ENCODE data around the gene BCL2L12. TPM values are rescaled to one million over a fixed set of nuclear protein-coding genes. Genes with fewer than 3 reads are reported as not detected.

Gene BCL2L12
- total RNA-seq, 4 donors from 2014 or later, result 4.7 to 8.1 (median 7.2) TPM

GRCh38 chr19:49683814-49684250 lies 18.1 kb downstream of the BCL2L12 start:
- H3K36me3 ChIP-seq, result peaks cover 42 to 60% of the 10 kb centered on the region in 2 donors
- no peak for DNase-seq
- H3K27me3 ChIP-seq, result no peaks in the 10 kb centered on the region
- intact Hi-C loops (cut with DNase I), result no loop called here
- no peak for TF ChIP-seq POLR2A (IDR thresholded peaks at IDR 0.05)
- TF ChIP-seq, protein P1, sequence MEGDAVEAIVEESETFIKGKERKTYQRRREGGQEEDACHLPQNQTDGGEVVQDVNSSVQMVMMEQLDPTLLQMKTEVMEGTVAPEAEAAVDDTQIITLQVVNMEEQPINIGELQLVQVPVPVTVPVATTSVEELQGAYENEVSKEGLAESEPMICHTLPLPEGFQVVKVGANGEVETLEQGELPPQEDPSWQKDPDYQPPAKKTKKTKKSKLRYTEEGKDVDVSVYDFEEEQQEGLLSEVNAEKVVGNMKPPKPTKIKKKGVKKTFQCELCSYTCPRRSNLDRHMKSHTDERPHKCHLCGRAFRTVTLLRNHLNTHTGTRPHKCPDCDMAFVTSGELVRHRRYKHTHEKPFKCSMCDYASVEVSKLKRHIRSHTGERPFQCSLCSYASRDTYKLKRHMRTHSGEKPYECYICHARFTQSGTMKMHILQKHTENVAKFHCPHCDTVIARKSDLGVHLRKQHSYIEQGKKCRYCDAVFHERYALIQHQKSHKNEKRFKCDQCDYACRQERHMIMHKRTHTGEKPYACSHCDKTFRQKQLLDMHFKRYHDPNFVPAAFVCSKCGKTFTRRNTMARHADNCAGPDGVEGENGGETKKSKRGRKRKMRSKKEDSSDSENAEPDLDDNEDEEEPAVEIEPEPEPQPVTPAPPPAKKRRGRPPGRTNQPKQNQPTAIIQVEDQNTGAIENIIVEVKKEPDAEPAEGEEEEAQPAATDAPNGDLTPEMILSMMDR (IDR thresholded peaks at IDR 0.05), result no peak
- no peak overlapping the region for H3K27ac ChIP-seq
- no peak overlapping the region for H3K4me3 ChIP-seq (replicated peaks in 1 of 3)
- no peaks in the 10 kb centered on the region for H3K9me3 ChIP-seq
- peaks cover 0 to 13% of the 10 kb centered on the region in 2 donors for H3K4me1 ChIP-seq
- WGBS, 2 donors, result 87 to 92% methylated on average over 13 to 18 of the region's 18 CpGs

- no peak for TF ChIP-seq POLR2A (IDR thresholded peaks at IDR 0.05)
- TF ChIP-seq, protein P1 (IDR thresholded peaks at IDR 0.05), result no peak
- Histone ChIP-seq H3K4me3 (replicated peaks in 1 of 3) (no peak overlapping the region), H3K36me3 (peaks cover 42 to 60% of the 10 kb centered on the region in 2 donors)
Observed at GRCh38 chr19:49684251-49684982, 18.7 kb downstream of the BCL2L12 start.

DNA sequence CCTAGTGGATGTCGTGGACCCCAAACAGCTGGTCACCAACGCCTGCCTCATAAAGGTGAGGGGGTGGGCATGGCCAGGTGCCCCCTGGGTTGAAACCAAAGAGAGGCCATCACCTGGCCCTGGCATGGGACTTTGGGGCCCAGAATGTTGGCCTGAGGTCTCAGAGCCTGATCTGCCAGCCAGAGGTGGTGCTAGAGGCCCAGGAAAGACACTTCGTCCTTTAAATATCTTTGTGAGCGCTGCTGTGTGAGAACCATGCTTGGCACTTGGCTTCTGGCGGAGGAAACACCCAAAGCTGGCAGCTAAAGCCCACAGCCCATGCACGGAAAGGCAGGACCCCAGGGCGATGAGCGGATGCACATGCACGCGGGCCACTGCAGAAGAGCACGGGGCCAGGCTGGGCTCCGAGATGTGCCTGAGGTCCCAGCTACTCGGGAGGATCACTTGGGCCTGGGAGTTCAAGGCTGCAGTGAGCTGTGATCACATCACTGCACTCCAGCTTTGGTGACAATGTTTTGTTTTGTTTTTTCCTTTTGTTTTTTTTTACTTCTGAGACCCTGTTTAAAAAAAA lies 19.3 kb downstream of the BCL2L12 start:
- no peak for DNase-seq
- H3K27me3 ChIP-seq, result no peaks in the 10 kb centered on the region
- peaks cover 0 to 18% of the 10 kb centered on the region in 2 donors for H3K4me1 ChIP-seq
- no peak overlapping the region for H3K4me3 ChIP-seq (replicated peaks in 1 of 3)
- H3K9me3 ChIP-seq, result no peaks in the 10 kb centered on the region
- 88 to 90% methylated on average over 12 to 13 of the region's 13 CpGs for WGBS, 2 donors
- no peak overlapping the region for H3K27ac ChIP-seq
- intact Hi-C loops (cut with DNase I), result no loop called here
- TF ChIP-seq, protein P1 (IDR thresholded peaks at IDR 0.05), result no peak
- TF ChIP-seq POLR2A (IDR thresholded peaks at IDR 0.05), result no peak
- peaks cover 42 to 60% of the 10 kb centered on the region in 2 donors for H3K36me3 ChIP-seq

More at GRCh38 chr19:49684251-49684982, 18.7 kb downstream of the BCL2L12 start:
- Histone ChIP-seq H3K27ac (no peak overlapping the region), H3K9me3 (no peaks in the 10 kb centered on the region), H3K27me3 (no peaks in the 10 kb centered on the region), H3K4me1 (peaks cover 0 to 14% of the 10 kb centered on the region in 2 donors)
- intact Hi-C loops (cut with DNase I), result no loop called here
- no peak for DNase-seq
- WGBS, 2 donors, result 85% methylated on average over 29 to 34 of the region's 35 CpGs

DNA sequence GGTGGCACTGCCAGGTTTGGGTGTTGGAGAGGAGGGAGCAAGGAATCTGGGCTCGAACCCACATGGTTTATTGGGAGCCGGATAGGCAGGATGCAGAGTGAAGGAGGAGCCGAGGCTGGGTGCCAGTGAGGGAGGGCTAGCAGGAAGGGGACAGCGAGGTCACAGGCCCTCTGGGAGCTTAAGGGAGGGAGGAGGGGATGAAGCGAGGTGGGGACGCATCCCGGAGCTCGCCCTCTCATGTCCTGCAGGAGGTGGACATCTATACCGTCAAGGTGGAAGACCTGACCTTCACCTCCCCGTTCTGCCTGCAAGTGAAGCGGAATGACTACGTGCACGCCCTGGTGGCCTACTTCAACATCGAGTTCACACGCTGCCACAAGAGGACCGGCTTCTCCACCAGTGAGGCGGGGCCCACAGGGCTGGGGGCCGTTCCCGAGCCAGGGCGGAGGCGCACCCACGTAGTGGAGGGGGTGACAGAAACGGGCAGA lies 20.2 kb downstream of the BCL2L12 start:
- no peak overlapping the region for H3K4me3 ChIP-seq (replicated peaks in 1 of 3)
- H3K27ac ChIP-seq, result no peak overlapping the region
- H3K9me3 ChIP-seq, result no peaks in the 10 kb centered on the region
- intact Hi-C loops (cut with DNase I), result no loop called here
- WGBS, 2 donors, result 81 to 87% methylated on average over 15 to 23 of the region's 23 CpGs
- no peaks in the 10 kb centered on the region for H3K27me3 ChIP-seq
- DNase-seq, result no peak
- peaks cover under 1 to 17% of the 10 kb centered on the region in 2 donors for H3K4me1 ChIP-seq
- H3K36me3 ChIP-seq, result peaks cover 42 to 60% of the 10 kb centered on the region in 2 donors
- TF ChIP-seq POLR2A (IDR thresholded peaks at IDR 0.05), result no peak
- TF ChIP-seq, protein P1 (IDR thresholded peaks at IDR 0.05), result no peak
